Activated CD4-positive, alpha-beta T cell treated with anti-CD3 and anti-CD28 coated beads, Interleukin-2, amount 50 U/mL, for 48 hours (primary cell): ENCODE results near the gene TAF11L2.
"Not testable (repeated sequence)": the region's sequence is repeated elsewhere in the genome, so short reads cannot be mapped to it uniquely, and the experiment has no call there.

Source experiments
- DNase-seq, 2 experiments: peaks; one replicate each; pipeline ENCODE4 v3.0.0-alpha.2; 2020

Gene TAF11L2

GRCh38 chr5:17528369-17528768, 30.3 kb downstream of the TAF11L2 start, which contains the start of gene TAF11L6:
TSS of gene TAF11L6 (plus strand) at chr5:17528669.
- DNase-seq, result not testable (repeated sequence)
